B cell (primary cell): ENCODE data around the gene TBC1D10A. TPM values are rescaled to one million over a fixed set of nuclear protein-coding genes. Genes with fewer than 3 reads are reported as not detected.

Source experiments
- ATAC-seq: fragments of 200-7000 bp; cut with Tn5 transposase; one replicate; pipeline ENCODE4 v1.10.0; 2021; ENCODE audit warnings: low read depth, mild to moderate bottlenecking, moderate number of reproducible peaks, moderate library complexity
- CTCF ChIA-PET: fragments of 350-600 bp; sonication (Branson Sonifier 250); formaldehyde crosslinking; loops from one replicate; lab custom pipeline; 2021; ENCODE audit warnings: antibody characterized with exemption, inconsistent platforms; lab: Charles Lee
- POLR2A ChIA-PET: fragments of 350-600 bp; sonication (Branson Sonifier 250); formaldehyde crosslinking; loops from one replicate; lab custom pipeline; 2021; ENCODE audit warnings: antibody characterized with exemption; lab: Charles Lee
- DNase-seq: peaks from one replicate; pipeline ENCODE4 v3.0.0; 2013
- H2AFZ ChIP-seq: 2 replicates; pipeline ENCODE4 v1.6.1; 2012; ENCODE audit warnings: mild to moderate bottlenecking, low read depth, low read length; ENCODE audit not compliant: insufficient read depth, poor library complexity, severe bottlenecking
- H3K27ac ChIP-seq, 2 donors: 1 replicate in 1 of 2; 2 replicates in 1 of 2; pipeline ENCODE4 v1.5.1; 2012 to 2013; ENCODE audit warnings: low read length in 2 of 2, mild to moderate bottlenecking in 2 of 2, moderate library complexity in 1 of 2
- H3K27me3 ChIP-seq, 4 experiments: fragments of 200-600 bp in 1 of 4; sonication (generic) in 1 of 4; replicated peaks in 1 of 4; 1 replicate in 2 of 4; 2 replicates in 2 of 4; pipeline versions ENCODE4 v1.6.1 to v1.7.0; 2013 to 2016; ENCODE audit warnings: low read length in 3 of 4, mild to moderate bottlenecking in 2 of 4, mixed read lengths in 1 of 4, moderate library complexity in 1 of 4; ENCODE audit not compliant: insufficient read depth in 4 of 4, control insufficient read depth in 3 of 4; ENCODE audit errors: control extremely low read depth in 1 of 4
- H3K36me3 ChIP-seq, 2 experiments: replicated peaks in 1 of 2; 1 replicate in 1 of 2; 2 replicates in 1 of 2; pipeline versions ENCODE4 v1.6.1 to v1.7.1; 2013; ENCODE audit warnings: low read length in 1 of 2; ENCODE audit not compliant: insufficient read depth in 2 of 2, control insufficient read depth in 1 of 2; ENCODE audit errors: control extremely low read depth in 1 of 2, extremely low read depth in 1 of 2
- H3K4me1 ChIP-seq, 2 donors: fragments of 200-600 bp in 1 of 2; sonication (generic) in 1 of 2; 1 replicate in 1 of 2; 2 replicates in 1 of 2; pipeline versions ENCODE4 v1.5.1 to v1.6.1; 2013 to 2017; ENCODE audit warnings: low read length in 2 of 2; ENCODE audit not compliant: control insufficient read depth in 2 of 2, insufficient read depth in 2 of 2
- H3K4me2 ChIP-seq: replicated peaks from 2 replicates; pipeline ENCODE3; 2012; ENCODE audit warnings: mild to moderate bottlenecking, low read depth, low read length; ENCODE audit not compliant: poor library complexity, severe bottlenecking
- H3K4me3 ChIP-seq, 5 experiments: fragments of 200-600 bp in 1 of 5; sonication (generic) in 1 of 5; 1 replicate in 3 of 5; 2 replicates in 2 of 5; pipeline versions ENCODE4 v1.5.1 to v1.7.0; 2011 to 2016; ENCODE audit warnings: low read length in 4 of 5, mild to moderate bottlenecking in 4 of 5, low read depth in 2 of 5, control low read depth in 1 of 5, moderate library complexity in 1 of 5; ENCODE audit not compliant: insufficient read depth in 1 of 5; ENCODE audit errors: control extremely low read depth in 1 of 5, extremely low read depth in 1 of 5
- H3K79me2 ChIP-seq: fragments of 200-600 bp; sonication (generic); one replicate; pipeline ENCODE4 v1.6.0; 2016; ENCODE audit warnings: low read length; ENCODE audit not compliant: control insufficient read depth, insufficient read depth
- H3K9ac ChIP-seq: fragments of 200-600 bp; sonication (generic); 2 replicates; pipeline ENCODE4 v1.6.1; 2017; ENCODE audit warnings: mild to moderate bottlenecking, low read length, moderate library complexity
- H3K9me3 ChIP-seq, 3 donors: one replicate each; pipeline versions ENCODE4 v1.6.1 to v1.7.1; 2013; ENCODE audit warnings: low read length in 2 of 3; ENCODE audit not compliant: control insufficient read depth in 2 of 3, insufficient read depth in 1 of 3; ENCODE audit errors: control extremely low read depth in 1 of 3
- H4K20me1 ChIP-seq: 2 replicates; pipeline ENCODE4 v1.6.0; 2012; ENCODE audit warnings: mild to moderate bottlenecking, low read length; ENCODE audit not compliant: insufficient read depth, control insufficient read depth, poor library complexity, severe bottlenecking
- H3K27ac Mint-ChIP-seq: one replicate; pipeline ENCODE4 v1.8.0; 2021; ENCODE audit warnings: mixed read lengths
- H3K27me3 Mint-ChIP-seq: one replicate; pipeline ENCODE4 v1.8.0; 2021; ENCODE audit warnings: mixed read lengths
- H3K4me1 Mint-ChIP-seq: one replicate; pipeline ENCODE4 v1.8.0; 2021; ENCODE audit warnings: mixed read lengths
- H3K4me3 Mint-ChIP-seq: one replicate; pipeline ENCODE4 v1.8.0; 2021; ENCODE audit warnings: mixed read lengths
- H3K9me3 Mint-ChIP-seq: one replicate; pipeline ENCODE4 v1.8.0; 2022; ENCODE audit warnings: mixed read lengths; ENCODE audit not compliant: insufficient read depth
- EZH2 ChIP-seq: IDR thresholded peaks from 2 replicates; pipeline ENCODE4 v1.6.1; 2012; ENCODE audit warnings: borderline replicate concordance, low read depth, mild to moderate bottlenecking, moderate library complexity, low read length; ENCODE audit not compliant: insufficient read depth, poor library complexity, severe bottlenecking
- WGBS: methylation state at CpG from one replicate; pipeline ENCODE4 v1.1.5; 2013; ENCODE audit warnings: missing lambda C conversion rate; ENCODE audit not compliant: insufficient coverage; 5-methylcytosine and 5-hydroxymethylcytosine counted together
- intact Hi-C: fragments of 100-400 bp; cut with micrococcal nuclease; formaldehyde crosslinking; loops from one replicate; pipeline ENCODE4 v1.10.0; 2022
- polyA plus RNA-seq: library from polyadenylated mRNA; depleted of rRNA; stranded (reverse); fragments of >200 nt; gene quantifications from 2 replicates; pipeline ENCODE4 v1.2.3, GENCODE V29; 2012
- total RNA-seq, 2 donors: library from RNA; stranded (reverse); fragments of 120-200 nt in 1 of 2; gene quantifications; 1 replicate in 1 of 2; 2 replicates in 1 of 2; pipeline versions ENCODE4 v1.2.3 to v1.2.4, GENCODE V29; 2013 to 2022
- TF ChIP-seq, protein P1 (sequence below): fragments of 200-600 bp; IDR thresholded peaks from one replicate; pipeline ENCODE4 v1.8.0; 2022; ENCODE audit warnings: antibody characterized with exemption, mild to moderate bottlenecking

The TBC1D10A gene
- total and polyA plus RNA-seq, 2 donors (not counting 1 experiment from before 2014, with no cell fraction given) = 45.2 to 58.4 TPM

DNA sequence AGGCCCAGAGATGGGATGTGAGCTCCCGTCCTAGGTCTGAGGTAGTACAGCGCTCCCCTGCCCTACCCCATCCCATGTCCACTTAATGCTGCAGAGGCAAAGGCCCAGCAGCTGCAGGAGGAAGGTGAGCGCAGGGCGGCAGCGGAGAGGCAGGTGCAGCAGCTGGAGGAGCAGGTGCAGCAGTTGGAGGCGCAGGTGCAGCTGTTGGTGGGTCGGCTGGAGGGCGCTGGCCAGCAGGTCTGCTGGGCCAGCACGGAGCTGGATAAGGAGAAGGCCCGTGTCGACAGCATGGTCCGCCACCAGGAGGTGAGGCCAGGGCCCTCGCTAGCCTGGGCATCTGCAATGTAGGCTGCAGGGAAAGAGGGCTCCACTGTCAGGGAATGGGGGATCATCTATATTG lies 45.2 kb upstream of the TBC1D10A start:
- H3K27me3 ChIP-seq = no peaks in the 10 kb centered on the region
- TF ChIP-seq EZH2 = no peak
- TF ChIP-seq, protein P1, sequence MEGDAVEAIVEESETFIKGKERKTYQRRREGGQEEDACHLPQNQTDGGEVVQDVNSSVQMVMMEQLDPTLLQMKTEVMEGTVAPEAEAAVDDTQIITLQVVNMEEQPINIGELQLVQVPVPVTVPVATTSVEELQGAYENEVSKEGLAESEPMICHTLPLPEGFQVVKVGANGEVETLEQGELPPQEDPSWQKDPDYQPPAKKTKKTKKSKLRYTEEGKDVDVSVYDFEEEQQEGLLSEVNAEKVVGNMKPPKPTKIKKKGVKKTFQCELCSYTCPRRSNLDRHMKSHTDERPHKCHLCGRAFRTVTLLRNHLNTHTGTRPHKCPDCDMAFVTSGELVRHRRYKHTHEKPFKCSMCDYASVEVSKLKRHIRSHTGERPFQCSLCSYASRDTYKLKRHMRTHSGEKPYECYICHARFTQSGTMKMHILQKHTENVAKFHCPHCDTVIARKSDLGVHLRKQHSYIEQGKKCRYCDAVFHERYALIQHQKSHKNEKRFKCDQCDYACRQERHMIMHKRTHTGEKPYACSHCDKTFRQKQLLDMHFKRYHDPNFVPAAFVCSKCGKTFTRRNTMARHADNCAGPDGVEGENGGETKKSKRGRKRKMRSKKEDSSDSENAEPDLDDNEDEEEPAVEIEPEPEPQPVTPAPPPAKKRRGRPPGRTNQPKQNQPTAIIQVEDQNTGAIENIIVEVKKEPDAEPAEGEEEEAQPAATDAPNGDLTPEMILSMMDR = no peak
- H3K4me1 ChIP-seq = no peaks in the 10 kb centered on the region
- ChIA-PET CTCF (no interaction called here), POLR2A (no interaction called here)
- H2AFZ ChIP-seq = no peak overlapping the region
- H3K4me3 ChIP-seq = no peak overlapping the region
- WGBS = 96% methylated on average over 11 of the region's 13 CpGs
- DNase-seq (no peak), ATAC-seq (no peak)
- H3K79me2 ChIP-seq = no peaks in the 10 kb centered on the region
- no peaks in the 10 kb centered on the region for H3K9me3 Mint-ChIP-seq
- H3K4me1 Mint-ChIP-seq = no peaks in the 10 kb centered on the region
- no peak overlapping the region for H3K27ac ChIP-seq
- no peak overlapping the region for H3K27ac Mint-ChIP-seq
- intact Hi-C loops = no loop called here
- no peak overlapping the region for H3K4me2 ChIP-seq
- no peaks in the 10 kb centered on the region for H3K9me3 ChIP-seq
- H3K4me3 Mint-ChIP-seq = no peak overlapping the region
- no peaks in the 10 kb centered on the region for H4K20me1 ChIP-seq
- H3K27me3 Mint-ChIP-seq = no peaks in the 10 kb centered on the region
- no peaks in the 10 kb centered on the region for H3K36me3 ChIP-seq
- no peak overlapping the region for H3K9ac ChIP-seq

DNA sequence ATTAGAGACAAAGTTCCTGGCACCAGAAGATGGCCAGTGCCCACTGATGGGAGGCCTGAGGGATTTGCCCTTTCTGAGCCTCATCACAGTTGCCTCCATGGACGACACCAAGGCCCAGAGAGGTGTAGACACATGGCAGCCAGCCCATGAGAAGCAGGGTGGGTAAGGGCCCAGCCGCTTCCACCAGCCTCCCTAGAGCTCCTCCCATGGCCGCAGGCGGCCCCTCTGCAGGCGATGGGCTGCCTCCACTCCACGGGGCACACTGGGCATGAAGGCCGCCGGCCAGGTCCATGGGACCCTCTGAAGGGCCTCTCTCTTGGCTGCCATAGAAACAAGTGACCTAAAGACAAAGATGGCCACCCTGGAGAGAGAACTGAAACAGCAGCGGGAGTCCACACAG lies 44.6 kb upstream of the TBC1D10A start:
- H3K4me3 Mint-ChIP-seq = no peak overlapping the region
- Histone ChIP-seq H3K4me2 (no peak overlapping the region), H3K27ac (no peak overlapping the region), H4K20me1 (no peaks in the 10 kb centered on the region), H3K36me3 (no peaks in the 10 kb centered on the region), H3K27me3 (no peaks in the 10 kb centered on the region), H3K9ac (no peak overlapping the region), H3K79me2 (no peaks in the 10 kb centered on the region), H2AFZ (no peak overlapping the region), H3K4me1 (no peaks in the 10 kb centered on the region), H3K9me3 (no peaks in the 10 kb centered on the region), H3K4me3 (no peak overlapping the region)
- DNase-seq (no peak), ATAC-seq (no peak)
- no peak for TF ChIP-seq EZH2
- TF ChIP-seq, protein P1 = no peak
- H3K27me3 Mint-ChIP-seq = no peaks in the 10 kb centered on the region
- H3K4me1 Mint-ChIP-seq = no peaks in the 10 kb centered on the region
- no peak overlapping the region for H3K27ac Mint-ChIP-seq
- H3K9me3 Mint-ChIP-seq = no peaks in the 10 kb centered on the region
- intact Hi-C loops = no loop called here
- 96% methylated on average over 9 of the region's 9 CpGs for WGBS
- ChIA-PET POLR2A (no interaction called here), CTCF (no interaction called here)
